ENCODE data around the gene FREM1.

FREM1 gene, protein sequence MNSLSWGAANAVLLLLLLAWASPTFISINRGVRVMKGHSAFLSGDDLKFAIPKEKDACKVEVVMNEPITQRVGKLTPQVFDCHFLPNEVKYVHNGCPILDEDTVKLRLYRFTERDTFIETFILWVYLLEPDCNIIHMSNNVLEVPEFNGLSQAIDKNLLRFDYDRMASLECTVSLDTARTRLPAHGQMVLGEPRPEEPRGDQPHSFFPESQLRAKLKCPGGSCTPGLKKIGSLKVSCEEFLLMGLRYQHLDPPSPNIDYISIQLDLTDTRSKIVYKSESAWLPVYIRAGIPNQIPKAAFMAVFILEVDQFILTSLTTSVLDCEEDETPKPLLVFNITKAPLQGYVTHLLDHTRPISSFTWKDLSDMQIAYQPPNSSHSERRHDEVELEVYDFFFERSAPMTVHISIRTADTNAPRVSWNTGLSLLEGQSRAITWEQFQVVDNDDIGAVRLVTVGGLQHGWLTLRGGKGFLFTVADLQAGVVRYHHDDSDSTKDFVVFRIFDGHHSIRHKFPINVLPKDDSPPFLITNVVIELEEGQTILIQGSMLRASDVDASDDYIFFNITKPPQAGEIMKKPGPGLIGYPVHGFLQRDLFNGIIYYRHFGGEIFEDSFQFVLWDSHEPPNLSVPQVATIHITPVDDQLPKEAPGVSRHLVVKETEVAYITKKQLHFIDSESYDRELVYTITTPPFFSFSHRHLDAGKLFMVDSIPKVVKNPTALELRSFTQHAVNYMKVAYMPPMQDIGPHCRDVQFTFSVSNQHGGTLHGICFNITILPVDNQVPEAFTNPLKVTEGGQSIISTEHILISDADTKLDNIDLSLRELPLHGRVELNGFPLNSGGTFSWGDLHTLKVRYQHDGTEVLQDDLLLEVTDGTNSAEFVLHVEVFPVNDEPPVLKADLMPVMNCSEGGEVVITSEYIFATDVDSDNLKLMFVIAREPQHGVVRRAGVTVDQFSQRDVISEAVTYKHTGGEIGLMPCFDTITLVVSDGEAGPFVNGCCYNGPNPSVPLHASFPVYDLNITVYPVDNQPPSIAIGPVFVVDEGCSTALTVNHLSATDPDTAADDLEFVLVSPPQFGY (N-terminal part only)

GRCh38 chr9:14909961-14910805 is at the start of gene FREM1:
FREM1 (minus strand) TSS chr9:14910428; CDS start chr9:14868977, 41,451 bp downstream.
- no peaks in the 10 kb centered on the region for H3K27me3 ChIP-seq (replicated peaks; ENCODE audit: control insufficient read depth, insufficient read depth, low read length)
- H3K36me3 ChIP-seq (ENCODE audit: control insufficient read depth, insufficient read depth, low read length), result no peaks in the 10 kb centered on the region
- TF ChIP-seq CTCF (IDR thresholded peaks at IDR 0.05; ENCODE audit: insufficient read depth, low read length, poor library complexity, severe bottlenecking), result no peak
- H3K4me3 ChIP-seq (replicated peaks; ENCODE audit: low read depth, low read length), result no peak within 1 kb of the TSS
- DNase-seq (ENCODE audit: extremely low read depth, insufficient read length), result no peak

GRCh38 chr9:14958989-14959388 is 48.8 kb upstream of the FREM1 start:
- DNase-seq (ENCODE audit: extremely low read depth, insufficient read length), result no peak
- no peak for TF ChIP-seq CTCF (IDR thresholded peaks at IDR 0.05; ENCODE audit: insufficient read depth, low read length, poor library complexity, severe bottlenecking)
- H3K4me3 ChIP-seq (replicated peaks; ENCODE audit: low read depth, low read length), result no peak overlapping the region

DNA sequence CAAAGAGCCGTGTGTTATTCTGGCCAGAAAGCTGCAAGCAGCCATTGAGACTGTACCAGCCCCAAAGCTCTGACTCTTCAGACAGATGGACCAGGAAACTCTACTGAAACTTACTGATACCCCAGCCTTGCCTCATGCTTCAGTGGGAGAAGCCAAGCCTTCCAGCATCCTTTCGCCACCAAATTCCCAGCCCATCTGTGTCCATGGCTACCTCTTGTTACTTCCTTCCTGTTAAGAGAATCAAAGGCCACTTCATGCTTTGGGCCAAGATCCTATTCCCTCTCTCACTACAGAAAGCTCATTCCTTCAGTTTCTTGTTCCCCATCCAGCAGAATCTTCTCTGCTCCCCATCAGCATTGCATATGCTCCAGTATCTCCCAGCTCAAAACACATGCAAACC is 46.9 kb upstream of the FREM1 start:
- Histone ChIP-seq H3K36me3 (ENCODE audit: control insufficient read depth, insufficient read depth, low read length) (no peaks in the 10 kb centered on the region), H3K27me3 (replicated peaks; ENCODE audit: control insufficient read depth, insufficient read depth, low read length) (no peaks in the 10 kb centered on the region), H3K4me3 (replicated peaks; ENCODE audit: low read depth, low read length) (no peak overlapping the region)
- TF ChIP-seq CTCF (IDR thresholded peaks at IDR 0.05; ENCODE audit: insufficient read depth, low read length, poor library complexity, severe bottlenecking), result no peak
- no peak for DNase-seq (ENCODE audit: extremely low read depth, insufficient read length)

More at GRCh38 chr9:14958989-14959388, 48.8 kb upstream of the FREM1 start:
- Histone ChIP-seq H3K36me3 (ENCODE audit: control insufficient read depth, insufficient read depth, low read length) (no peaks in the 10 kb centered on the region), H3K27me3 (replicated peaks; ENCODE audit: control insufficient read depth, insufficient read depth, low read length) (no peaks in the 10 kb centered on the region)

DNA sequence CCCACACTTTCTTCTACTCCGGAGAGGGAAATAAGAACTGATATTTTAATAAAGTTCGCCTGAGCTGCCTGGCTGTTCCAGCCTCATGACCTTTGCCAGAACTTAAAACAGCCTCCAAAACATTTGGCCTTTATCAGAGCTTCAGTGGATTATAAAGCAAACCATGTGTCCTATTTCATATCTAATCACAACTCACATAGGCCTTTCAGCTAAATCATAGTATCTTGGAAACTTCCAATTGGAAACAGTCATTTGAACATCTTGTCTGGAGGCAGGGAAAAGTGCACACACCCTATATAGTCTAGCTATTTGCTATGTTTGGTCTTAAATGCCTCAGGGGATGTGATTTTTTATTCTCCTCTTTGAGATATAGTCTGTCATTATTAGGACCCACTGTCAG is 46.0 kb upstream of the FREM1 start:
- Histone ChIP-seq H3K27me3 (replicated peaks; ENCODE audit: control insufficient read depth, insufficient read depth, low read length) (no peaks in the 10 kb centered on the region), H3K4me3 (replicated peaks; ENCODE audit: low read depth, low read length) (no peak overlapping the region), H3K36me3 (ENCODE audit: control insufficient read depth, insufficient read depth, low read length) (no peaks in the 10 kb centered on the region)
- no peak for DNase-seq (ENCODE audit: extremely low read depth, insufficient read length)
- no peak for TF ChIP-seq CTCF (IDR thresholded peaks at IDR 0.05; ENCODE audit: insufficient read depth, low read length, poor library complexity, severe bottlenecking)

DNA sequence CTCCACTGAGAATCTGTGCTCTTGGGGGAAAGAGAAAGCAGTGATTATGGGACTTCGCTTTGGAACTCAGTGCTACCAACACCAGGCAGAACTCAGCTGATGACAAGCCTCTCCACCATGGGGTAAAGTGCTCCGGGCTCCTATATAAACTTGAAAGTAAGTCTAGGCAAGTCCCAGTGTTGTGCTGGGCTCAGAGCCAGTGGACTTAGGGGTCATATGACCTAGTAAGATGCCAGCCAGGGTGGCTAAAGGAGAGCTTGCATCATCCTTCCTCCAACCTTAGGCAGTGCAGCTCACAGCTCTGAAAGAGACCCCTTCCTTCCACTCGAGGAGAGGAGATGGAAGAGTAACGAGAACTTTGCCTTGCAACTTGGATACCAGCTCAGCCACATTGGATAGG is 35.1 kb upstream of the FREM1 start:
- Histone ChIP-seq H3K36me3 (ENCODE audit: control insufficient read depth, insufficient read depth, low read length) (no peaks in the 10 kb centered on the region), H3K27me3 (replicated peaks; ENCODE audit: control insufficient read depth, insufficient read depth, low read length) (no peaks in the 10 kb centered on the region; the same call in 1 of the 2 replicates), H3K4me3 (replicated peaks; ENCODE audit: low read depth, low read length) (no peak overlapping the region)
- TF ChIP-seq CTCF (IDR thresholded peaks at IDR 0.05; ENCODE audit: insufficient read depth, low read length, poor library complexity, severe bottlenecking), result no peak
- DNase-seq (ENCODE audit: extremely low read depth, insufficient read length), result no peak

All from GM06990 (cell line).